ENCODE results near the gene ARHGAP15. TPM values are rescaled to one million over a fixed set of nuclear protein-coding genes. Genes with fewer than 3 reads are reported as not detected.

The ARHGAP15 gene
- total RNA-seq, 3 donors from 2014 or later (not counting 1 experiment from before 2014, with no cell fraction given), result 148 to 168 (median 165) TPM

GRCh38 chr2:143550500-143550899 is 421.3 kb downstream of the ARHGAP15 start:
- Histone ChIP-seq H3K4me1 (ENCODE audit: control insufficient read depth, insufficient read depth, low read length) (no peaks in the 10 kb centered on the region), H3K9me3 (ENCODE audit: control insufficient read depth, insufficient read depth, low read length) (no peaks in the 10 kb centered on the region), H3K4me3 (ENCODE audit: low read length) (no peak overlapping the region), H3K27ac (ENCODE audit: low read length) (no peak overlapping the region), H3K27me3 (ENCODE audit: control insufficient read depth, insufficient read depth, low read length) (no peaks in the 10 kb centered on the region), H3K36me3 (ENCODE audit: control insufficient read depth, insufficient read depth, low read length) (peaks cover 3% of the 10 kb centered on the region)
- intact Hi-C loops (cut with micrococcal nuclease), result no loop called here
- Mint-ChIP-seq H3K27me3 (ENCODE audit: low read depth in 2 of 2) (no peaks in the 10 kb centered on the region), H3K9me3 (no peaks in the 10 kb centered on the region), H3K27ac (no peak overlapping the region), H3K4me3 (no peak overlapping the region), H3K36me3 (no peaks in the 10 kb centered on the region), H3K4me1 (peaks cover 5 to 9% of the 10 kb centered on the region in 2 donors)
- no peak for ATAC-seq
- WGBS (ENCODE audit: insufficient coverage), result 95% methylated on average over 1 of the region's 2 CpGs
- DNase-seq, result no peak
- TF ChIP-seq CTCF (IDR thresholded peaks at IDR 0.05), result no peak

GRCh38 chr2:143551971-143552650 is 422.9 kb downstream of the ARHGAP15 start:
- Mint-ChIP-seq H3K36me3 (peaks cover 11% of the 10 kb centered on the region), H3K9me3 (no peaks in the 10 kb centered on the region)
- ATAC-seq, result no peak

GRCh38 chr2:143553261-143553660 is 424.0 kb downstream of the ARHGAP15 start:
- Mint-ChIP-seq H3K4me1 (peaks cover 5 to 9% of the 10 kb centered on the region in 2 donors), H3K4me3 (no peak overlapping the region), H3K36me3 (peaks cover 15% of the 10 kb centered on the region), H3K9me3 (no peaks in the 10 kb centered on the region), H3K27ac (no peak overlapping the region), H3K27me3 (ENCODE audit: low read depth in 2 of 2) (no peaks in the 10 kb centered on the region)
- intact Hi-C loops (cut with micrococcal nuclease), result no loop called here
- H3K27ac ChIP-seq (ENCODE audit: low read length), result no peak overlapping the region
- H3K4me3 ChIP-seq (ENCODE audit: low read length), result no peak overlapping the region
- no peaks in the 10 kb centered on the region for H3K9me3 ChIP-seq (ENCODE audit: control insufficient read depth, insufficient read depth, low read length)
- no peaks in the 10 kb centered on the region for H3K27me3 ChIP-seq (ENCODE audit: control insufficient read depth, insufficient read depth, low read length)
- peaks cover 18% of the 10 kb centered on the region for H3K36me3 ChIP-seq (ENCODE audit: control insufficient read depth, insufficient read depth, low read length)
- ATAC-seq (no peak), DNase-seq (no peak)
- H3K4me1 ChIP-seq (ENCODE audit: control insufficient read depth, insufficient read depth, low read length), result no peaks in the 10 kb centered on the region
- no peak for TF ChIP-seq CTCF (IDR thresholded peaks at IDR 0.05)
- 63% methylated on average over 1 of the region's 3 CpGs for WGBS (ENCODE audit: insufficient coverage)

More at GRCh38 chr2:143551971-143552650, 422.9 kb downstream of the ARHGAP15 start:
- 98% methylated on average over 8 of the region's 9 CpGs for WGBS (ENCODE audit: insufficient coverage)
- no peaks in the 10 kb centered on the region for H3K9me3 ChIP-seq (ENCODE audit: control insufficient read depth, insufficient read depth, low read length)
- intact Hi-C loops (cut with micrococcal nuclease), result no loop called here
- no peak overlapping the region for H3K27ac Mint-ChIP-seq
- no peaks in the 10 kb centered on the region for H3K4me1 ChIP-seq (ENCODE audit: control insufficient read depth, insufficient read depth, low read length)
- TF ChIP-seq CTCF (IDR thresholded peaks at IDR 0.05), result no peak
- H3K27me3 ChIP-seq (ENCODE audit: control insufficient read depth, insufficient read depth, low read length), result no peaks in the 10 kb centered on the region
- peaks cover 2 to 9% of the 10 kb centered on the region in 2 donors for H3K4me1 Mint-ChIP-seq
- no peaks in the 10 kb centered on the region for H3K27me3 Mint-ChIP-seq (ENCODE audit: low read depth in 2 of 2)
- H3K4me3 Mint-ChIP-seq, result no peak overlapping the region
- H3K4me3 ChIP-seq (ENCODE audit: low read length), result no peak overlapping the region
- peaks cover 8% of the 10 kb centered on the region for H3K36me3 ChIP-seq (ENCODE audit: control insufficient read depth, insufficient read depth, low read length)
- no peak for DNase-seq
- no peak overlapping the region for H3K27ac ChIP-seq (ENCODE audit: low read length)

GRCh38 chr2:143558665-143559064 is 429.4 kb downstream of the ARHGAP15 start:
- Mint-ChIP-seq H3K27me3 (ENCODE audit: low read depth in 2 of 2) (no peaks in the 10 kb centered on the region), H3K9me3 (no peaks in the 10 kb centered on the region), H3K4me1 (peaks cover 15 to 20% of the 10 kb centered on the region in 2 donors), H3K4me3 (no peak overlapping the region), H3K36me3 (peaks cover 15% of the 10 kb centered on the region), H3K27ac (no peak overlapping the region)
- Histone ChIP-seq H3K36me3 (ENCODE audit: control insufficient read depth, insufficient read depth, low read length) (peaks cover 45% of the 10 kb centered on the region), H3K27ac (ENCODE audit: low read length) (no peak overlapping the region), H3K4me1 (ENCODE audit: control insufficient read depth, insufficient read depth, low read length) (no peaks in the 10 kb centered on the region), H3K9me3 (ENCODE audit: control insufficient read depth, insufficient read depth, low read length) (no peaks in the 10 kb centered on the region), H3K4me3 (ENCODE audit: low read length) (no peak overlapping the region), H3K27me3 (ENCODE audit: control insufficient read depth, insufficient read depth, low read length) (no peaks in the 10 kb centered on the region)
- intact Hi-C loops (cut with micrococcal nuclease), result no loop called here
- DNase-seq (no peak), ATAC-seq (no peak)
- WGBS (ENCODE audit: insufficient coverage), result 100% methylated on average over 1 of the region's 1 CpG
- no peak for TF ChIP-seq CTCF (IDR thresholded peaks at IDR 0.05)

Data from natural killer cell (primary cell).